ENCODE results near the gene SPC24.
"Not testable (repeated sequence)": the region's sequence is repeated elsewhere in the genome, so short reads cannot be mapped to it uniquely, and the experiment has no call there.

SPC24 gene

DNA sequence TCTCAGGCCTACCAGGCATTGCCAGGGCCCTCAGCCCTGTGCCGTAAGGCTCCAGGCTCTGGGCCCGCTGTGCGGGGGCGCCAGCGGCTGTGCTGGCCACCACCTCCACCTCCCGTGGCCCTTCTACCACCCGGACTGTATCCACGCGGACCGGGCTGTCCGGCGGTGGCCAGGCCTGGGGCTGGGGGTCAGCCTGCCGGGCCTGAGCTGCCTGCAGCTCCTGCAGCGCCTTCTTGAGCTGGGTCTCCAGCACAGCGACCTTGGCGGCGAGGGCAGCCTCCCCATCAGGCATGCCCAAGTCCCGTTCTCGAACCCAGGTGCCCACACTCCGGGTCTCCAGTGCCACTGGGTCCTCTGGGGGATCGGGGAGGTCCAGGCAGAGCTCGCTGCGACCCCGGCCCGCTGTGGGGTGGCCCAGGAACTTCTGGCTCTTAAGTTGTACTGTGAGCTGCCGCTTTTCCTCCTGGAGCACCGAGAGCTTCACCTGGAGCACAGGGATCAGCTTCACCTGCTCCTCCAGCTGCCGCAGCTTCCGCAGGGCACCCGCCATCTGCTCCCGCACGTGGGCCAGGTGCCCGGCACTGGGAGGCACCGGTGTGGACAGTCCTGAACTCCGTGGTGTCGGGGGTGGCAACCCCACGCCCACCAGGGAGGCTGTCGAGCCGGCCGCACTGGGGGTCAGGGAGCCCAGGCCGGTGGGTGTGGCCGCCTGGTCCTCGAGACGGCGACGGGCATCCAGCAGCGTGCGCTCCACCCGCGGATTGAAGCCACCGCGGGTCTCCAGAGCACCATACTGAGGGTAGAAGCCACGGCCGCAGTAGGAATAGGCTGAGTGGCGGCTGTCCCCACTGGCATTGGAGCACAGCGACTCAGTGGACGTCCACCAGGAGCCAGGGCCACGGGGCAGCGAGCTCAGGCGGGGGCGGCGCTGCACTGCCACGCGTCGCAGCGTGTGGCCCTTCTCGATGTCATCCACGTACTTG, 37.7 kb upstream of the SPC24 start:
- DNase-seq (ENCODE audit: low read depth in 1 of 2, low spot score in 1 of 2) = no peak

DNA sequence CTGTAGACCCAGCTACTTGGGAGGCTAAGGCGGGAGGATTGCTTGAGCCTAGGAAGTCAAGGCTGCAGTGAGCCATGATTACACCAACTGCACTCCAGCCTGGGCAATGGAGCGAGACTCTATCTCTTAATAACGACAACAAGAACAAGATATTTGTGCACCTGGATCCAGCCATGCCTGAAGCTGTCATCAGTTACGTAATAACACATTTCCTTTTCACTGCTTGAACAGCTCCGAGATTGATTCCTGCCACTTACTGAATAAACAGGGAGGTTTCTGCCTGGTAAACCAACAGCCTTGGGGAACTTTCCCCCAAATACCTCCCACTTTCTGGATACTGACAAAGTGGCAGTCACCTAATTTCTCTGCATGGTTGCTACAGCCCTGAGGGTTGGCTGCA, 36.4 kb upstream of the SPC24 start:
- DNase-seq (ENCODE audit: low read depth in 1 of 2, low spot score in 1 of 2) = no peak

DNA sequence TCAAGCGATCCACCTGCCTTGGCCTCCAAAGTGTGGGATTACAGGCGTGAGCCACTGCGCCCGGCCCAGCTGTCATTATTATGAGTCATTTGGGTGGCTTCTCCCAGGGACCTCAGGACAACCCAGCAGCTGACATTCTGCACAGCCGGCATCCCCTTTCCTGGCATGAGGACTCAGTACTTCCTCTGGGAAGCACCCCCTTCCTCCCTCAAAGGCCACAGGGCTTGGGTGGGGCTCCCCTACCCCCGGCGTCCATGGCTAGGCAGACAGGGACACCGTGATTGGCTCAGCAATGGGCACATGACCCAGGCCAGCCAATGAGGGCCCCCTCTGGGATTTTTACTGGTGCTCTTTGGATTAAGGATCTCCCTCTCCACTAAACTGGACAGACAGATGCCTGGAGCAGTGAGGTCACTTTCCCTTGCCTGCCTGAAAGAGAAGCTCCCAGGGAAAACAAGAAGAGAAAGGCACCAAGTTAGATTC, 35.7 kb upstream of the SPC24 start:
- DNase-seq (ENCODE audit: low read depth in 1 of 2, low spot score in 1 of 2) = no peak

DNA sequence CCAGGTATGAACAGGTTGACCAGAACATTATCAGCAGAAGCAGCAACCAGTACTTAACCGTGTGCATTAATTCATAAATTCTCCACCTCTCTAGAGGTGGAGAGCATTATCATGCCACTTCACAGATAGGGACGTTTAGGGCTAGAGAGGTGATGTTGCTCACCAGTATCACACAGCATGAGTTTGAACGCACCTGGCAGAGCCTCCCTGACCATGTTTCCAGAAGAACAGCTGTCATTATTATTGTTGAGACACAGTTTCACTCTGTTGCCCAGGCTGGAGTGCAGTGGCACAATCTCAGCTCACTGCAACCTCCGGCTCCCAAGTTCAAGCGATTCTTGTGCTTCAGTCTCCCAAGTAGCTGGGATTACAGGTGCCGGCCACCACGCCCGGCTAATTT, 34.9 kb upstream of the SPC24 start:
- no peak for DNase-seq (ENCODE audit: low read depth in 1 of 2, low spot score in 1 of 2)

DNA sequence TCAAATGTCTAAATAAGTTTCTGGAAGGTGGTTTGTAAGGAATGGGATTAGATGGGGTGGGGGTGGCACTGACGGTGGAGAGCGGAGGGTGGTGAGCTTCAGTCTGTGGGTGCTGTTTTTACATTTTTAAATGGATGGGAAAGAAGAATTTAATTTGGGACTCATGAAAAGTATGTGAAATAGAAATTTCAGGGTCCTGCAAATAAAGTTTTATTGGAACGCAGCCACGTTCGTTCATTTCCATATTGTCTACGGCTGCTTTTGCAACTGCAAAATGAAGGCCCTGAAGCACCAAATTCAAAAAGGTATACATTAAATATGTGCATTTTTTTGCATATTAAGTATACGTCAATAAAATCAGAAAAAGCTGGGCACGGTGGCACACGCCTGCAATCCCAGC, 31.9 kb upstream of the SPC24 start:
- no peak for DNase-seq (ENCODE audit: low read depth in 1 of 2, low spot score in 1 of 2)

DNA sequence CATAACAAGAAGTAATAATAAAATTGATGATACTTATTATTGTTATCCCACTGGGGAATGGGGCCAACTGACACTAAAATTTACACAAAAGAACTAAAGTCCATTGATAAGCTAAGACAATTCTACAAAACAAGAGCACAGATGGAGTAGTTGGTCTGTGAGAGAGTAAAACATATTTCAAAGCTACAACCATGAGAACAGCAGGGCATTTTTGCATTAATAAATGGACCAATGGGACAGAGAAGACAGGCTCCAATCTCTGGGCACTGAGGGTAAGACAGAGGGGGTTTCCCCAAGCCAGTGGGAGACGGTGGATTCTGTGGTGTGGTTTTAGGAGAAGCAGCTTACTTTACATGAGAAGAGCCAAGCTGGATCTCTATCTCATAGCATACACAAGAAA, 27.4 kb upstream of the SPC24 start:
- no peak for DNase-seq (ENCODE audit: low read depth in 1 of 2, low spot score in 1 of 2)

DNA sequence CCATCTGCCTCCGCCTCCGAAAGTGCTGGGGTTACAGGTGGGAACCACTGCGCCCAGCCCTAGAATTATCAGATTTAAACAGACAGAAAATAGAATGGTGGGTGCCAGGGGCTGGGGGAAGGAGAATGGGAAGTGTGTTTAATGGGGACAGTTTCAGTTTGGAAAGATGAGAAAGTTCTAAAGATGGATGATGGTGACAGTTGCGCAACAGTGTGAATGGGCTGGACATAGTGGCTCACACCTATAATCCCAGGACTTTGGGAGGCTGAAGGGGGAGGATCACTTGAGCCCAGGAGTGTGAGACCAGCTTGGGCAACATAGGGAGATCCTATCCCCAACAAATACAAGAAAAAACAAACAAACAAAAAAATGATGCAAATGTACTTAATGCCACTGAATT, 25.9 kb upstream of the SPC24 start:
- DNase-seq (ENCODE audit: low read depth in 1 of 2, low spot score in 1 of 2) = no peak

DNA sequence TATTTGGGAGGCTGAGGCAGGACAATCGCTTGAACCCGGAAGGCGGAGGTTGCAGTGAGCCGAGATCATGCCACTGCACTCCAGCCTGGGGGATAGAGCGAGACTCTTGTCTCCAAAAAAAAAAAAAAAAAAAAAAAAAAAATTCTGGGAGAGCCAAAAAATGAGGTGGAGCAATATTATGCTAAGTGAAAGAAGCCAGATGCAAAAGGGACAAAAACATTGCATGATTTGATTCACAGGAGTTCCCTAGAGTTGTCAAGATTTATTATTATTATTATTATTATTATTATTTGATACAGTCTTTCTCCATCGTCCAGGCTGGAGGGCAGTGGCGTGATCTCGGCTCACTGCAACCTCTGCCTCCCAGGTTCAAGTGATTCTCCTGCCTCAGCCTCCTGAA, 25.4 kb upstream of the SPC24 start:
- DNase-seq (ENCODE audit: low read depth in 1 of 2, low spot score in 1 of 2) = not testable (repeated sequence)

DNA sequence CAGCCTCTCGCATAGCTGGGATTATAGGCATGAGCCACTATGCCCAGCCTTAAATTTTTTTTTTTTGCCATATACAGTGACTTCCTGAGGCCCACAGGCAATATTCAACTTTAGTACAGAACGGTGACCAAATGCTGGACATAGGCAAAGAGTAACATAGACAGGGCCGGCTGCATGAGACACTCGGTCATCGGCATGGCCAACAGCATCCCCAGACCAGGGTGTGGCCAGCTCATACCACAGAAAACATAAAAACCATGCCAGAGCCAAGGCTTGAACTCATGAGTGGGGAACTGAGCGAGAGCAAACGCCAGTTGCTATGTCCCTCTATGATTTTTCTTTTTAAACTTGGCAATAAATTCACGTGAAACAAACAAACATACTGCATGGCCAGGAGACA, 24.8 kb upstream of the SPC24 start:
- no peak for DNase-seq (ENCODE audit: low read depth in 1 of 2, low spot score in 1 of 2)

DNA sequence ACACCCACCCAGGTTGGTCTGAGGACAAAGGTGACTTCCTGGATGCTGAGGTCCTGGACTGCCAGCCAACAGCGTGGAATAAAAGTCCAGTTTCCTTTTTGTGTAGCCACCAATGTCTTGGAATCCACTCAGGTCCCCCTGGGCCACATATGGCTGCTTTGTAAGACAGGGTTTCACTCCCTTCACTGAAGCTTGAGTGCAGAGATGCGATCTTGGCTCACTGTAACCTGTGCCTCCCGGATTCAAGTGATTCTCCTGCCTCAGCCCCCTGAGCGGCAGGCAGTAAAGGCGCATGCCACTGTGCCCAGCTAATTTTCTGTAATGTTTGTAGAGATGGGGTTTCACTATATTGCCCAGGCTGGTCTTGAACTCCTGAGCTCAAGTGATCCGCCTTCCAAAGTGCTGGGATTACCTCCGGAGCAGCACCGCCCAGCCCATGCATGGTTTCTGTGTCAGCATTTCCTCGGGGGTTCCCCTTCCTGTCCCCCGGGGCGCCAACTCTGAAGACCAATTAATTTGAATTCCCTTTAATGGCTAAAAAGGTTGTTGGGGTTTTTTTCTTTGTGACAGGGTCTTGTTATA, 24.2 kb upstream of the SPC24 start:
- no peak for DNase-seq (ENCODE audit: low read depth in 1 of 2, low spot score in 1 of 2)

DNA sequence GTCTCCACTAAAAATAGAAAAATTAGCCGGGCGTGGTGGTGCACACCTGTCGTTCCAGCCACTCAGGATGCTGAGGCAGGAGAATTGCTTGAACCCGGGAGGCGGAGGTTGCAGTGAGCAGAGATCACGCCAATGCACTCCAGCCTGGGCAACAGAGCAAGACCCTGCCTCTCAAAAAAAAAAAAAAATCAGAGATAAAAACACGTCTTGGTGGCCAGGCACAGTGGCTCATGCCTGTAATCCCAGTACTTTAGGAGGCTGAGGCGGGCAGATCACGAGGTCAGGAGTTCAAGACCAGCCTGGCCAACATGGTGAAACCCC, 23.5 kb upstream of the SPC24 start:
- DNase-seq (ENCODE audit: low read depth in 1 of 2, low spot score in 1 of 2) = not testable (repeated sequence)

DNA sequence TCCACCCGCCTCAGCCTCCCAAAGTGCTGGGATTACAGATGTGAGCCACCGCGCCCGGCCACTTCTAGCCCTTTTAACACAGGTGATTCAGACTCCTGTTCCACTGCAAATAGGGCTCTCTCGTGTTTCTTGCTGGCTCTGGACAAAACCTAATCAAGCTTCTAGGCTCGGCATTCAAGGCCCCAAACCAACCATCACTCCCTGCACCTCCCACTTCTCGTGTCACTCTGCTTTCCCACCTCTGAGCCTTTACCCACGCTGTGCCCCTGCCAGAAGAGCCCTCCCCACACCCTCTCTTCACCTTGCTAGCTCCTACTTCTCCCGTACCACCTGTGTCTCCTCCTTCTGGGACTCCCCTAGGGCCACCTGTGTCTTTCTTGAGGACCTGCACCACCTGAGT, 22.0 kb upstream of the SPC24 start:
- no peak for DNase-seq (ENCODE audit: low read depth in 1 of 2, low spot score in 1 of 2)

DNA sequence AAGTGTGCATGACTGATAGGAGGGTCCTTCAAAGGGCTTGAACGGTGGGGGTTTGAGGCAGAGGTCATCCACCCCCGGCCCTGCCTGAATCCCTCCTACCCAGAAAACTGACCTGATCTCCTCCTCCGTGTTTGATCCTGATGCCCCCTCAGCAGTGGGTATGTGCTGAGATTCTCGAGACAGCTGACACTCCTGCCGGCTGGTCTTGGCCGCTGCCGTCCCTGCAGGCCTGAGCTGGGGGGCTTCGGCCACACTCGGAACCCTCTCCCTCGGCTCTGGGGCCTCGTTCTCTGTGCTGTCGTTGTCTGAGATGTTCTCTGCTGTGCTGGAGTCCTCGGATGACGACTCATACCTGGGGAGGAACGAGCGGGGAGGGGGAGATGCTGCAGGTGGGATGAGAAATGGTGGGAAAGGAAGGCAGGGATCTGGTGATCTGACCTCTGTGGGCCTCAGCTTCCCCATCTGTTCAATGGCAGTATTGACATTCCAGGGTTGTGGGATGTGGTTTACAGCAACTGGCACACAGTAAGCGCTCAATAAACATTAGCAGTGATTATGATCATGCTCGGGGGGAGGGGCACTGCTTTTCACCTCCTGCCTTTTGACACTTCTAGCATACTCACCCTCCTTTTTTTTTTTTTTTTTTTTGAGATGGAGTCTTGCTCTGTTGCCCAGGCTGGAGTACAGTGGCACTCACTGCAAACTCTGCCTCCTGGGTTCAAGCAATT, 21.0 kb upstream of the SPC24 start:
- DNase-seq (ENCODE audit: low read depth in 1 of 2, low spot score in 1 of 2) = no peak

DNA sequence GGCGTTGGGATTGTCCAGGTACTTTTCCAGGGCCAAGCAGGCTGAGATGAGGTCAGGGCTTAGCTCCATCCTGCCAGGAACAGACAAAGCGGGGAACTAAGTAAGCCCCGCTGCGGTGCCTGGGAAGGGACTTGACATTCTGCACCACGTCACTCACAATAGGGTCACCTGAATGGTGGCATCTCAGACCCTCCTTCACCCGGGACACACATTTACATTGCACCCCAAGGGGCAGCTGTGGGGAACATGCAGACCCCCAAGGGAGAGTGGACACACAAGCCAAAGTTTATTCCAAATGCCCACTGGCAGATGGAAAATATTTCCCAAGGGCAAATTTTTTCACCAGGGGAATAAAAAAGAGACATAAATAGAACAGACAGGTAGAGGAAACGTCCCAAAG, 20.3 kb upstream of the SPC24 start:
- DNase-seq (ENCODE audit: low read depth in 1 of 2, low spot score in 1 of 2) = no peak

DNA sequence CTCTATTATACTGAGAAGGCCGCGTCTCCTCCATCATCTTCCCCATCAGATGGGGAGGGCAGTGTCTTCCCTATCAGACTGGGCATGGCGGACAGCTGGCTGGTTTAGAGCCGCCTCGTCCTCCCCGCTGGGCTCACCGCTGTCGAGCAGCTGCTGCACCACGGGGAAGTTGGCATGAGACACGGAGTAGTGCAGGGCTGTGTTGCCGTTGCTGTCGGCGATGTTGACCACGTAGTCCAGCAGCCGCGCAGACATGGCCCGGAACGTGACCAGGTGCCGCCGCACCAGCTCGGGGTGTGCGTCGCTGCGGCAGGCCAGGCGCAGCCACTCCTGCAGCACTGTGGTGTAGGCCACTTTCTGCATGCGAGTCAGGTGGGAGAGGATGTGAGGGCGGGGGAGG, 18.8 kb upstream of the SPC24 start:
- no peak for DNase-seq (ENCODE audit: low read depth in 1 of 2, low spot score in 1 of 2)

DNA sequence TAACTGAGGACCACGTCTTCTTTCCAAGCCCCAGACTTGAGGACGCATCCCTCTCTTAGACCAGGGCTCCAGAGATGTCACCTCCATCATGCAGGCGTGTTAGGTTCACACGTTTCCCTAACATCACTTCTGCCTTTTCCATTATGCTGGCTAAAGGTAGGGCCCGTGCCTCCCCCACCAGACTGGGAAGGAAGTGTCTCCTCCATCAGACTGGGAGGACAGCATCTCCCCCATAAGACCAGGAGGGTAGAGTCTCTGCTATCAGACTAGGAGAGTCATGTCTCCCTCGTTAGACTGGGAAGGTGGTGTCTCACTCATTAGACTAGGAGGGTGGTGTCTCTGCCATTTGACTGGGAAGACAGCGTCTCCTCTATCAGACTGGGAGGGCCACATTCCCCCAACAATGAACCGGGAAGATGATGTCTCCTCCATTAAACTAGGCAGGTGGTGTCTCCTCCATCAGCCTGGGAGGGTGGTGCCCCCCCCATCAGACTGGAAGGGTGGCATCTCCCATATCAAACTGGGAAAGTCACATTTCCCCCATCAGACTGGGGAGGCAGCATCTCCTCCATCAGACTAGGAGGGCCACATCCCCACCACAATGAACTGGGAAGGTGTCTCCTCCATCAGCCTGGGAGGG, 18.1 kb upstream of the SPC24 start:
- DNase-seq (ENCODE audit: low read depth in 1 of 2, low spot score in 1 of 2) = no peak

DNA sequence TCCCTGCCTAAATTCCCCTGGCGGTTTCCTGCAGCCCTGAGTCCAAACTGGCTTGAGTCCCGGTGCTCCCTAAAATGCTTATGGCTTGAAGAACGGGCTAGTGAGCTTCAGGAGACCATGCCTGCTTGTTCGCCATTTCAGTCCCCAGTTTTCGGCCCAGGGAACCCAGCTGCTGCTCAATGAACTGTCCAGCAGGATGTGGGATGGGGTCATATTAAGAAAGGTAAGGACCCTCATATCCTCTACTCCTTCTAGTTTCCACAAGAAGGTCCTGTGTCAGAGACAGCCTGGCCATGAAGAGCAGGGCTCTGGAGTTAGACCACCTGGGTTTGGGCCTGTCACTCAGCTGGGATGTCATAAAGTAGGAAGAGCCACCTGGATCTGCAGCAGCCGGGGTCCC, 17.0 kb upstream of the SPC24 start:
- no peak for DNase-seq (ENCODE audit: low read depth in 1 of 2, low spot score in 1 of 2)

DNA sequence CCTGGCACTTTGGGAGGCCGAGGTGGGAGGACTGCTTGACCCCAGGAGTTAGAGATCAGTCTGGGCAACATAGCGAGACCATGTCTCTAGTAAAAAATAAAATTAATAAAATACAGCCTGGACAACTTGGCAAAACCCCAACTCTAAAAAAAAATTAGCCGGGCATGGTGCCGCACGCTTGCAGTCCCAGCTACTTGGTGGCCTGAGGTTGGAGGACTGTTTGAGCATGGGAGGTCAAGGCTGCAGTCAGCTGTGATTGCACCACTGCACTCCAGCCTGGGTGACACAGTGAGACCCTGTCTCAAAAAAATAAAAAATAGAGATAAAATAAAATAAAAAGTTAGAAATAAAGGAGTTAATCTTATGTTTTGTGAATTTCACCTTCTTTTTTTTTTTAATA, 15.6 kb upstream of the SPC24 start:
- no peak for DNase-seq (ENCODE audit: low read depth in 1 of 2, low spot score in 1 of 2)

DNA sequence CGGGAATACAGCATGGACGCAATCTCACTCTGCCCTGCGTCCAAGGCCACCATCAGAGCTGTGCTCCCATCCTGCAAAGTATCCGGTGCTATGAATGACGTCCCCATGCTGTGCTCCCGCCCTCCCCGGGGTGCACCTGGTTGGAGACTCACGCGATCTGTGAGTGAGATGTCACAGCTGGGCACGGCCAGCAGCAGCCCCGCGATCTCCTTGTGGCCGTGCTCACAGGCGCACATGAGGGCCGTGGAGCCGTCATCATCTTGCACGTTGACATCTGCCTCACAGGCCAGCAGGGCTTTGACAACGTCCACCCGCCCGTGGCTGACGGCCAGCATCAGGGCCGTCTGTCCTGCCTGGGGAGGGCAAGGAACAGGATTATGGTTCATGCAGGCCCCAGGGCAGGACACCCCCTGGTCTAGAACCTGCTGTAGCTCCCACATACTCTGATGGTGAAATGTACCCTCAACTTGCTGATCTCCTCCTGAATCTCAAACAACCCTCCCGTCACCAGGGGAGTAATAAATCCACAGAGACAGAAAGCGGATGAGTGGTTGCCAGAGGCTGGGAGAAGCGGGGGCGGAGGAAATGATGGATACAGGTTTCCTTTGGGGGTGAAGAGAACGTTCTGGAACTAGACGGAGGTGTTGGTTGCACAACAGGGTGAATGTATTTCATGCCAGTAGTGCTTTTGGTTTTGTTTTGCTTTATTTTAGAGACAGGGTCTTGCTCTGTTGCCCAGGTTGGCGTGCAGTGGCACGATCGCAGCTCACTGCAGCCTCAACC, 14.5 kb upstream of the SPC24 start:
- no peak for DNase-seq (ENCODE audit: low read depth in 1 of 2, low spot score in 1 of 2)

DNA sequence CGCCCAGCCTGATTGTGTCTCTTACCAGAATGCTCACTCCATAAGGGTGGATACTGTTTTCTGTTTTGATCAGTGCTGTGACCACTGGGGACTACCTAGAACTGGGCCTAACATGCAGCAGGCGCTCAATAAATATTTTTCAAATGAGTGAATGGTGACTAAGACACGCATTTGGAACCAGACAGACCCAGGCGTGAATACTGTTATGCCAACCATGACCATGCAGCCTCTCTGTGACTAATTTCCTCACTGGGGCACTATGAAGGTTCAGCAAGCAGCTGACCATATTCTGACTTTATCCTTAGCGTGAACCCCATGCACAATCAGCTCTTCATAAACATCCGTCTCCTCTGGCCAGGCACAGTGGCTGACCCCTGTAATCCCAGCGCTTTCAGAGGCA, 13.0 kb upstream of the SPC24 start:
- DNase-seq (ENCODE audit: low read depth in 1 of 2, low spot score in 1 of 2) = no peak
